Activated T-helper 9 cell treated with anti-CD3 and anti-CD28 coated beads, Interleukin-2, amount 50 U/mL, for 16 hours (primary cell): Measurements from ENCODE around the gene TTLL11.

Source experiments
- DNase-seq: peaks from one replicate; pipeline ENCODE4 v3.0.0-alpha.2; 2020; ENCODE audit warnings: low read depth

Gene TTLL11

GRCh38 chr9:121876658-121877271 is 216.3 kb downstream of the TTLL11 start:
- DNase-seq: no peak

DNA sequence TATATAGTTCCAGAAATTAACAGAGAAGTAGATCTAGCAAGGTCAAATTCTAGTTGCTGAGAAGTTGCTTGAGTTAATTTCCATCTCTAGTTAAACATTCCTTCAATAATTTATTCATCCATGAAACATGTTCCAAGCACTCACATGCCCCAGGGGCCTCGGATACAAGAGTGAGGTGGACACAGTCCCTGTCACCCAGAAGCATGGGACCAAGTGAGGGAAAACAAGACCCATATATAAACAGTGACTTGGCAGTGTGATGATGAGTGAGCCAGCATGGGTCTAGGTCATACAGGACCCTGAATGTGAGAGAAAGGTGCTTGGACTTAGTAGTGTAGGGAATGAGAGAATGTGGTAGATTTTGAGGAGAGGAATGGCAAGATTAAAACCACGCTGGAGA is 216.9 kb downstream of the TTLL11 start:
- no peak for DNase-seq

GRCh38 chr9:121874524-121874923 is 218.6 kb downstream of the TTLL11 start:
- no peak for DNase-seq

DNA sequence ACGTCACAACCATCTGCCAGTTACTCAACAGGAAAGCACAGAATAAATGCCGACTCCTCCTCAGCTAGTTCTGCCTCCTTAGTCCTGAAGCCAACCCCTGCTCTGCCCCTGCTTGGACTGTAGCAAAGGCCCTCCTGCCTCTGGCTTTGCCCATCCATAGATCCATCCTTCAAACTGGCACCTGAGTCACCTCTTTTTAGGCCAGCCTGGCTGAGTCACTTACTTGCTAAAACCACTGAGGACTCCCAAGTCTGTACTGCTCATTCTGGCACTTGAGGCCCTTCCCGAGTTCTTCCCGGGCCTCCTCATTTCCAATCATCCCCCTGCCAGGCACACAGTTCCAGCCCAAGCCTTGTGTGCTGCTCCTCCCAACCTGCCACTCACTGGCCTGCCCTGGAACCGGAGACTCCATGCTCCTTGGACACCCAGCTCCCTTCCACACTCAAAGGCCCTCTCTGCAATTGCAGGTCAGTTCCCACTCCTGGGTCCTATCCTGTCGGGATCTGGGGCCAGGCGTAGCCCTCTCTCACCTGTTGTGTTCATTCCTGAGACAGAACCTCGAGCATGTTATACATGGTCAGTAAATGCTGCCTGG is 221.6 kb downstream of the TTLL11 start:
- no peak for DNase-seq

GRCh38 chr9:121870271-121870670 is 222.8 kb downstream of the TTLL11 start:
- no peak for DNase-seq

DNA sequence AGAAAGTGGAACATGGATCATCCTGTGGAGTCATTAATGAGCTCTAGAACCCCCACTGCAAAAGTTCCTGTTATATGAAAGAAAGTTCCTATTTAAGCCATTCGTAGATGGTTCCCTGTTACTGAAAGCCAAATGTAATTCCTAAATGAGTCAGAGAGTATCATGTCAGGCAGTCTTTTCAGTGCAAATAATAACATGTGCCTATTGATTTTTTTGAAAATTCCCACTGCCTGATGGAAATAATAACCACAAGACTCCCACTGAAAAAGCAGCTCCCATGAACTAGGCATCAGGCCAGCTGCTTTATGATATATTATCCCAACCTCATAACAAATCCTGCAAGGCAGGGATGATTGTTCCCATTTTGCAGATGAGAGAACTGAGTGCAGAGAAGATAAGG is 224.5 kb downstream of the TTLL11 start:
- DNase-seq: no peak

DNA sequence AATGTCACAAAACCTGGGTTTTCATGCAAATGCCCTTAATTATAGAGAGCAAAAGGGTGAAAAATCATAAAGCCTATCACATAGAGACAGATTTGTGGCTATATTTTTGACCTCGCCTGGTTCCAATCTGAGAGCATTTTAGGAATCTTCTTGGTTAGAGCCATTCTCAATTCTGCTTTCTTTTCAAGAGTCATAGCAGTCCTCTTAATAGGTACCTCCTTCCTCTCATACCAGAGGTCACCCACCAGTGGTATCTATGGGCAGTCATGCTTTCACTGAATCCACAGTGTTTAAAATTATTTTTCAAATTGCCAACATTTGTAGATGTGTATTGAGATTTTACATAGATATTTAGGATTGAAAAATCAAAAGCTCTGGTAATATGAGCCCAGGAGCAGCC is 226.2 kb downstream of the TTLL11 start:
- no peak for DNase-seq

DNA sequence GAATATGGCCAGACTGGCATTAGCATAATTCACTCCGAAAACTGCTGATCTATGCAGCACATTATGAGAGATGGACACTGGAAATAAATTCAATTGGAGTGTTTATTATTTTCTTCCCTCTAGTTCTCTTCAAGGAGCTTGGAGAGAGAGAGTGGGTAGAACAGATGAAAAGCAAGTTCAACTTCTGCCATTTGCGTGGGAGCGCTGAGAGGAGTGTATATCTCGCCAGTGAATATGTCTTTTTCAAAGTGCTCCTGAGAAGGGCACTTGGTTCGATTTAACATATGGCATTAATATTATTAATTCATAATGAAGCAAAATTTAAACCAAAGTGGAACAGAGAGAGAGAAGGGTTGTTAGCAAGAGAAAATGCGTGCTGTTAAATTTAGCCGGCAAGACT is 227.2 kb downstream of the TTLL11 start:
- DNase-seq: no peak

DNA sequence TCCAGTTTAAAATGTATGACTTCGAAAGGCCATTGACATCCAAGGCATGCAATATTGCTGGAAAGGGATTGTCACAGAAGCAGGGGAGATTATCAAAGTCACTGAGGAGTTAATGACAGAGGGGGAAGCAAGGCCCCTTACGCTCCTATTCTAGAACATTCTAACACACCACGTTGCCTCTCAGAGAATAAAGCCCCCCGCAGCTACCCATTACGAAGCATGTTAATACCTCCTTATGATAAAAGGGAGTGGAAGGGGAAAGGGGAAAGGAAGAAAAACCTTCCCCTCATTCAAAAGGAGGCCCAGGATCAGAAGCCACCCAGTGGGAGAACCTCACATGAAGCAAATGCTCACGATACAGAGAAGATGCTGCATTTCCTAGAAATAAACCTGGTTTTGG is 228.0 kb downstream of the TTLL11 start:
- no peak for DNase-seq

- no peak for DNase-seq
Measured at GRCh38 chr9:121863955-121864354, 229.2 kb downstream of the TTLL11 start.

DNA sequence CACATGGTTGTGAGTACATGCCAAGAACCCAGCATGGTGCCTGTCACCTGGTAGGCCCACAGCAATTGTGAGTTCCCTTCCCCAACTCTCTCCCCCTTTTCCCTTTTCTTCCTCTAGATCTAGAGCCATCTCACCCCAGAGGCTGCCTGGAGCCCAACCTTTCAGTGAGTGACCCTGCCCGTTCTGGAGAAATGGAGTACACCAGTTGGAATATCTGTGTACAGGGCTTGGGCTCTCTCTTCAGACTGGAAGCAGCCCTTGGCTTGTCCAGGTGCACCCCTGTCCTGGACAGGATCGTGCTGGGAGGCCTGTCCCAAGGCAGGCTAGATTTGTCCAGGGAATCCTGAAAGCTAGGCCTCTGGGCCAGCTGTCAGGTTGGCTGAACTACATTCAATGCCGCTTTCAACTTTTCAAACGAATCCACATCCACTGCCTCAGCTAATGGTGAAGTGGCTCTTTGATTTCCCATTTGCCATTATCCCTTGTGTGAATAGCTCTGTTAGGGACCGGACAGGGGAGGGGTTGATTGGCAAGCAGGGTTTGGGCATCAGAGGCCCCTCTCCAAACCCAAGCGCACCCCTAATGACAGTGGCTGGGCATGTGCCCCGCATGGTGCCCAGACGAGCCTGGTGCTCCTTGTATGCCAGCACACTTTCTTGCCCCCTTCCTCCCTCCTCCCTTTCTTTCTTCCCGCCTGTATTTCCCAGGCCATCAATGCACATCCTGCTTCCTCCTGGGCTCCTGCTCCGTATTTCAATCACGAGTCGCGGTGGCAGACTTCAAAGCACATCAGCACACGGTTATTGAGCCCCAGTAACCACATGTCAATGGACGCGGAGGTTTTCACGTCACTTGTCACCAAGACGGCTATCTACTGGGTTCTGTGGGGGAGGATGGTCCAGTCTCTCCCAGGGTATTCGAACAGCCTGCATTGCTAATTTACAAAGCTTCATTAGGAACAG is 230.5 kb downstream of the TTLL11 start:
- DNase-seq: no peak

GRCh38 chr9:121861501-121862180 is 231.5 kb downstream of the TTLL11 start:
- DNase-seq: no peak

- no peak for DNase-seq
Measured at GRCh38 chr9:121860744-121861143, 232.4 kb downstream of the TTLL11 start.

DNA sequence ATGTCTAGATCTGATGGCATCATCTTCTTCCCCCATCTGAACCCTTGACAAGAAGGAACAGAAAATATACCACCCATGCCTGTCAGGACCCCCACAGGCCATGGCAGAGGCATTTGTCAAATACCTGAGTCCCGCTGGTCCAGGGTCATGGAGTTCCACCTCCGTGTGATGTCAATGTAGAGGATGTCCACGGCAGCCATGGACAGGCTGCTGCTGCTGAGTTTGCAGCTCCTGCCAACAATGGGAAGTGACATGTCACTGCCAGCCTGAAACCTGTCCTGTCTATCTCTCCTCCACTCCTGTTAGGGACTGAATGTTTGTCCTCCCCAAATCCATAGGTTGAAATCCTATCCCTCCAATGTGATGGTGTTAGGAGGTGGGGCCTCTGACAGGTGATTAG is 232.9 kb downstream of the TTLL11 start:
- no peak for DNase-seq

DNA sequence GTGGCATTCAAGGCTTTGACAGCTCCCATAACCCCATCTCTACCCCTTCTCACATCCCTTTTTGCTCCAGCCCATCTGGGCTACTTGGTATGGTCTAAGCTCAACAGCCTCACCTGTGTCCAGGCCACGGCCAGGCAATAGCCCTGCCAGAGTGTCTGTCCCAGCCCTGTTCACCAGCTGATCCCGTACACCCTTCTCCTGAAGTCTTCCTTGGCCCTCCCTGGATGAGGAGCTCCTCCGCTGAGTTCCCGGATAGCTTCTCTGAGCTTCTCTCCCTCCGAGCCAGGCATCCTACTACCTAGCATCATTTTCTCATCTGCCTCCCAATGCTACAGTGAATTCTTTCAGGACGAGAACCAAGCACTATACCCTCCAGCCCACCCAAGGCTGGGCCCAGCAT is 233.5 kb downstream of the TTLL11 start:
- DNase-seq: no peak

GRCh38 chr9:121858788-121859187 is 234.3 kb downstream of the TTLL11 start:
- DNase-seq: no peak

DNA sequence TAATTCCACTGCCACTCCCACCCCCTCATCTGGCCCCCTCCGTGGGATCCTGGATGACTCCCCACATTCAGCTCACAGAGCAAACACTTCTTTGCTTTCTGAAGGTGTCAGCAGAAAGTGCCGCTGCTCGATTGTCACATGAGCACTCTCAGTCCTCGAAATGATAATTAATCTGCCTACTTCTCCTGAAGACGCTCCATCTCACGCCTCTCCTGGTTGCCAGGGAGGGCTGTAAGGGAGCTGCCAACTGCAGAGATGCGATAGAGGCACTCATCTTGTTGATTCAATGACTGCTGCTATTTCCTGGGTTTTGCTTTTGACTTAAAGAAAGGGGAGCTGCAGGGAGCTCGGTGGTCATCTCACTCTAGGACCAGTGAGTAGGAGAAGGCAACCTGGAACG is 235.2 kb downstream of the TTLL11 start:
- DNase-seq: no peak

- no peak for DNase-seq
Measured at GRCh38 chr9:121855476-121855875, 237.6 kb downstream of the TTLL11 start.

- DNase-seq: no peak
Measured at GRCh38 chr9:121853617-121854395, 239.3 kb downstream of the TTLL11 start.

- no peak for DNase-seq
Measured at GRCh38 chr9:121852651-121853616, 240.2 kb downstream of the TTLL11 start.

GRCh38 chr9:121852241-121852640 is 240.9 kb downstream of the TTLL11 start:
- DNase-seq: no peak
